Measurements from ENCODE around the gene PPP3CA.

- TF ChIP-seq, protein P1, sequence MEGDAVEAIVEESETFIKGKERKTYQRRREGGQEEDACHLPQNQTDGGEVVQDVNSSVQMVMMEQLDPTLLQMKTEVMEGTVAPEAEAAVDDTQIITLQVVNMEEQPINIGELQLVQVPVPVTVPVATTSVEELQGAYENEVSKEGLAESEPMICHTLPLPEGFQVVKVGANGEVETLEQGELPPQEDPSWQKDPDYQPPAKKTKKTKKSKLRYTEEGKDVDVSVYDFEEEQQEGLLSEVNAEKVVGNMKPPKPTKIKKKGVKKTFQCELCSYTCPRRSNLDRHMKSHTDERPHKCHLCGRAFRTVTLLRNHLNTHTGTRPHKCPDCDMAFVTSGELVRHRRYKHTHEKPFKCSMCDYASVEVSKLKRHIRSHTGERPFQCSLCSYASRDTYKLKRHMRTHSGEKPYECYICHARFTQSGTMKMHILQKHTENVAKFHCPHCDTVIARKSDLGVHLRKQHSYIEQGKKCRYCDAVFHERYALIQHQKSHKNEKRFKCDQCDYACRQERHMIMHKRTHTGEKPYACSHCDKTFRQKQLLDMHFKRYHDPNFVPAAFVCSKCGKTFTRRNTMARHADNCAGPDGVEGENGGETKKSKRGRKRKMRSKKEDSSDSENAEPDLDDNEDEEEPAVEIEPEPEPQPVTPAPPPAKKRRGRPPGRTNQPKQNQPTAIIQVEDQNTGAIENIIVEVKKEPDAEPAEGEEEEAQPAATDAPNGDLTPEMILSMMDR (IDR thresholded peaks at IDR 0.05; ENCODE audit: low read depth, low read length), result no peak
- TF ChIP-seq MYC (IDR thresholded peaks at IDR 0.05; ENCODE audit: low read depth, low read length) (no peak), POLR2A (IDR thresholded peaks at IDR 0.05; ENCODE audit: extremely low read depth, insufficient read length) (no peak)
- TF ChIP-seq, protein P2, sequence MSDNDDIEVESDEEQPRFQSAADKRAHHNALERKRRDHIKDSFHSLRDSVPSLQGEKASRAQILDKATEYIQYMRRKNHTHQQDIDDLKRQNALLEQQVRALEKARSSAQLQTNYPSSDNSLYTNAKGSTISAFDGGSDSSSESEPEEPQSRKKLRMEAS (IDR thresholded peaks at IDR 0.05; ENCODE audit: low read depth, low read length), result no peak
These were observed 220.0 kb downstream of the PPP3CA start for GRCh38 chr4:101127176-101127790.

All from NB4 (cell line).